GM21619 (cell line): ENCODE data around the gene EME2.
A peak's percentile ranks its signal among the peaks of the same experiment; 100 is the strongest.

Source experiments
- ATAC-seq: cut with Tn5 transposase; IDR thresholded peaks from one replicate; pipeline ENCODE4 v1.9.1; 2021; ENCODE audit not compliant: unreplicated experiment

Gene EME2

GRCh38 chr16:1777375-1778199 is 5.0 kb downstream of the EME2 start:
- ATAC-seq, result no peak

DNA sequence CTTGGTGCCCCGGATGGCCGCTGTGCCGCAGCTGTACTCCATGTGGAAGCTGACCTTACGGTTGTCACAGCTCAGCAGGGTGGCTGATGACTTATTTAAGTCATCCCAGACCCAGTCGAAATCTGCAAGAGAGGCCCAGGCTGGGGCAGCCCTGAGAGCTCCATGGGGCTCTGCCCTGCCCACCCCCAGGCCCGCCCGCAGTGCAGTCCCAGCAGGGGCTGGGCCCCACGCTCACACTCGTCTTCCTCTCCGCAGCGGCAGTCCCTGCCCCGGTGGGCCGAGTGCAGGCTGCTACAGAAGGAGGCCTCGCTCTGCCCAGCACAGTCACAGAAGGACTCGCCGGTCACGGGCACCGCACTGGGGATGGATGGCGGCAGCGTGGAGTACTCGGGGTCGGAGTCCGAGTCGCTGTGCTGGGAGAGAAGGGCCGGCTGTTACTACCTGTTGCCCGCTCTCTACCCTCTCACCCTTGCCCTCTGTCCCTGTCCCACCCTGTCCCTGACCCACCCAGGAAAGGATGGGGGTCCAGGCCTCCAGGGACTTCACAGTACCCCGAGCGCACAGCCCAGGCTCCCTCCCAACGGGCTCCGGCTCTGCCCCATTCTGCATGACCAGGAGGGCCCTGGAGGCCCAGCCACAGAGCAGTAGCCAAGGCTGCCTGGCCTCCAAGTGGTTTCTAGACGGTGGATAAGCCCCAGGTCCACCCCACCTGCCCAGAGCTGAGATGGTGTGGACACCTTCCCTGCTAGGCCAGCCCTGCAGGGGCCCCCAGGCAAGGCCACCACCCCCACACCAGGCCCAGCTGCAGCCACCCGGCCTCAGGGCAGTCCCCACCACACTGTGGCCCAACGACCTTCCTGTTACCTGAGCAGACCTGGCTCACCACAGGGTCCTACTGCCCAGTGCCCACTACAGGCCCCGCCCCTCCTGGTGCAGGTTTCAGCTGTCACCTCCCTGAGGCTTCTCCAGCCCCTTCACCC is 5.9 kb downstream of the EME2 start:
- no peak for ATAC-seq

DNA sequence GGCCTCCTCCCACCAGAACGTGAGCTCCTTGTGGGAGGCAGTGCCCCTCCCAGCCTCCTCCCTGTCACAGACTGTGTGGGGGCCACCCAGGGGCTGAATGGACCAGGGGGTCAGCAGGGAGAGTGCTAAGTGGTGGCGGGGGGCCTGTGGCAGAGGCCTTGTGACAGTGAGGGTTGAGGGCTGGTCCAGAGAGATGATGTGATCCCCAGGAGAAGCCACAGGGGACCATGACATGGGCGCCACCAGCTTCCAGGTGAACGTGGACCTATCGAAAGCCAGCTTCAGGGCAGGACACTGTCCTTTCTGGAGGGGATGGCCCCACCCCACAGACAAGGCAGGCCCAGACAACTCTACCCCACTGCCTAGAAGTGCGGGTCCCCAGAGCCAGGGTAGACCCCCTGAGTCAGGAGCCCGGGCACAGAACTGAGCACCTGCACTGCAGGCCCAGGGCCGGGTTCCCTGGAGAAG is 6.7 kb downstream of the EME2 start:
- ATAC-seq, result no peak

GRCh38 chr16:1779741-1780676 is 7.4 kb downstream of the EME2 start:
- no peak for ATAC-seq

DNA sequence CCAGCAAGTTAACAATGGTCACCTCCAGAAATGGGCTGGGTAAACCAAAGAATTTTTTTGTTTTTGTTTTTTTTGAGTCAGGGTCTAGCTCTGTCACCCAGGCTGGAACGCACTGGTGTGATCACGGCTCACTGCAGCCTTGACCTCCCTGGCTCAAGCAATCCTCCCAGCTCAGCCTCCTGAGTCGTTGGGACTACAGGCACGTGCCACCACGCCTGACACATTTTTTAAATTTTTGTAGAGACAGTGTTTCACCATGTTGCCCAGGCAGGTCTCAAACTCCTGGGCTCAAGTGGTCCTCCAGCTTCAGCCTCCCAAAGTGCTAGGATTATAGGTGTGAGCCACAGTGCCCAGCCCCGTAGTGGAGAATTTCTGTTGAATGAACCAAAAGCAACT is 8.1 kb downstream of the EME2 start:
- no peak for ATAC-seq

DNA sequence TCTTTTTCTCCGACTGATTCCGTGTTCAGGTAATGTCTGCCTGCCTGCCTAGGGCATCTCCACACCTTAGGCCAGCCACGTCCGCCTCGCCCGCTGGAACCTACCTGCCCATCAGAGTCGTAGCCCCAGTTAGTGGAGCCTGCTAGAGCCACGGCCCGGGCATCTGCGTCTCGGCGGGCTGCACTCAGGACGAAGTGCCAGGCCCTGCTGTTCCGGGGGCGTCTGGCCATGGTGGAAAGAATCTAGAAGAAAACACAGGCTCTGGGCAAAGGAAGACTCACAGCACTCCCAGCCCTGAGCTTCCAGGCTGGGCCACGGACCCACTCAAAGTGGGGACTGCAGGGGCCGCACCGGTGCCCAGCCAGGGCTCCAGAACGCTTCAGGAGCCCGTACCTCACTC is 8.6 kb downstream of the EME2 start:
- ATAC-seq, result no peak

DNA sequence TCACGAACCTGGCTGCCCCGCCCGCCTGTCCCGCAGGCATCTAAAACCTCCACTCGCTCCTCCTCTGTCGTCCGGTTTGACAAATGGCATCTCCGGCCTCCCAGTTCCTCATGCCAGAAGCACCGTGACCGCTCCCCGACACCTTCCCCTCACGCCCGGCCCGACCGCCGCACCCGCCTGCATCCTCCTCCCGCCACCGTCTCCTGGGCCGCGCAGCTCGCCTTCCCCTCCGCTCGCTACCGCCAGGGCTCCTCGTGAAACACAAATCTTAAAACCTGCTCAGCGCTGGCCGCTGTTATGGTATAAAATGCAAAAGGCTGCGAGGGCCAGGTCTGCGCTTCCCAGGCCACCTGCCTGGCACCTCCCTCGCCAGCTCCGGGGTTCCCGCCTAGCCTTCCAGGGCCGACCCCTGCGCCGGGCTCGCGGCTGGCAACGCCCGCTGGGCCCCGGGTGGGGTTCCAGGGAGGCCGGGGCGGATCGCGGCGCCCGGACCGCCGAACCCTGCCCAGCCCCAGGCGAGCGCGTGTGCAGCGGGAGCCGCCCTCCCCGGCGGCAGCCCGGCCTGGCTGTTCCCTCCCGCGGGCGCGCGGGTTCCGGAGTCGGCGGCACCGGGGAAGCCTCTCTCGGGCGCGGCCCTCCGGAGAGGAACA is 9.3 kb downstream of the EME2 start:
- peak; percentile 4 for ATAC-seq

- peak; percentile 79 for ATAC-seq
These were observed 10.0 kb downstream of the EME2 start, which contains the start of the genes NUBP2 and SPSB3 for GRCh38 chr16:1782408-1783264. TSS of gene NUBP2 (plus strand) at chr16:1782960. CDS start at chr16:1783021, 61 bp downstream. TSS of gene SPSB3 (minus strand) at chr16:1782571. CDS start at chr16:1781483, 1,088 bp downstream.

DNA sequence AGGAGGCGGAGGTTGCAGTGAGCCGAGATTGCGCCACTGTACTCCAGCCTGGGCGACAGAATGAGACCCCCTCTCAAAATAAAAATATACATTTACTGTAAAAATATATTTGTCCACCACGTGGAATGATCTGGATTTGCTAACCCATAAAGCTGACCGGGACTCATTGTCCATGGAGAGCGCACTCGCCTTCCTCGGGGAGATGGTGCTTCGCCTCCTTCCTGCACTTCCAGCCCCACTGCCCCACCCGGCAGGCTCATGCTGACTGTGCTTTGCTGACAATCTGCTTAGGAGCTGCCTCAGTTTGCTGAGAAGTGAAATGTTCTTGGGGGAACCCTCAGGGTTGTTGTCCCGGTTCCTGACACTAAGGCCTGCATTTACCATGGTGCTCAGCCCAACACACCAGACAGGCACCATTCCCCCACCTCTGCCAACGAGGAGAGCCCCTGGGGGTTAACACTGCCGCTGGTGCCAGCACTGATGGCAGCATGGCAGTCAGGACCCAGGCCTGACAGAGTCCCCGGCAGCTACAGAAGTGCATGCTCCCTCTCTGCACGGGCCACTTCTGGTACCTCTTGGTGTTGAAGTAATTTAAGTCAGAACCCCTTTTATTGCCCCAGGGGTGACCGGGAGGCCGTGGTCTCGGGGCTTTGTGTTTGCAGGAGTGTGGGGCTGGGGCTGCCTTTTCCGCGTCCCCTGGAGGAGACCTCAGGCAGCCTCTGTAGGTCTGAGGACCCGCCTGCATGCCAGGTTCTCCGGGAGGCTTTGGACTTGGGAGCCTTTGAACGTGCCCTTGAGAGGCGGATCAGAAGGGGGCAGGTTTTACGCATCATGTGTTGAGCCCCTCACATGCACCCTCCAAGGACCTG is 12.6 kb downstream of the EME2 start:
- no peak for ATAC-seq

DNA sequence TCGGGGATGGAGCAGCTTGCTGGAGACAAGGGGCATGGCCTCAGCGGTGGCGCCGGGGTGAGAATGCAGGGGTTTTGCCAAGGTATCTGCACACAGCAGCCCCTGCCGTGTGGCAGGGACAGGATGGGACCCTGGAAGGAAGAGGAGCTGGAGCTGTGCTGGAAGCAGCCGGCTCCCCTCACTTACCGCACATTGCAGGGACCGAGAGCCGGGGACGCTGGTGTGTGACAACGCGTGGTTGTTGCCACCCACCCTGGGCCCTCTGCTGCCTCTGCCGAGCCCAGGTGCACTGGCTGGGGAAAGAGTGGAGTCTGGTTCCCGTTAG is 13.2 kb downstream of the EME2 start:
- ATAC-seq, result no peak

DNA sequence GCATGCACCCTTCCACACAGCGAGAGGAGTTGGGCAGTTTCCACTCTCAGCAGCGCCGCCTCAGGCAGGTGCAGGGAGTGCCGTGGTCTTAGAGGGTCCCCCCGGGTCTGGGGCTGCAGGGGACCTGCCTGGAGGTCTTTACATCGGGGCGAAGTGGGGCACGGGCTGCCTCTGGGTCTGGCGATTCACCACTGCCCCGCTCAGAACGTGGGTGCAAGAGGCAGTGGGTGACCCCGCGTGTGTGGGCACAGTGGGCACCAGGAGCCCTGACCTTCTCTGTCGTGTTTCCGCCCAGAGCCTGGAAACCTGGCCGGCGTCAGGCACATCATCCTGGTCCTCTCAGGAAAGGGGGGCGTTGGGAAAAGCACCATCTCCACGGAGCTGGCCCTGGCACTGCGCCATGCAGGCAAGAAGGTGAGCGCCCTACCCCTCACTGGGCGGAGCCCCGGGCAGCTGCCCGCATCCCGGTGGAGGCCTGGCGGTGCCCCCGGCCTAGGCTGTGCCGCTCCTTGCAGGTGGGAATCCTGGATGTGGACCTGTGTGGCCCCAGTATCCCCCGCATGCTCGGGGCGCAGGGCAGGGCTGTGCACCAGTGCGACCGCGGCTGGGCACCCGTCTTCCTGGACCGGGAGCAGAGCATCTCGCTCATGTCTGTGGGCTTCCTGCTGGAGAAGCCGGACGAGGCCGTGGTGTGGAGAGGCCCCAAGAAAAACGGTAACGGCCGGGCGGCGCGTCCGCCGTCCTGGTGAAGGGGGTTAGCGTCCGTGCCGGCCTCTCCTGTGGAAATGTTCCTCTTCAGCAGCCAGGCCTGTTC is 13.8 kb downstream of the EME2 start:
- ATAC-seq, result no peak

DNA sequence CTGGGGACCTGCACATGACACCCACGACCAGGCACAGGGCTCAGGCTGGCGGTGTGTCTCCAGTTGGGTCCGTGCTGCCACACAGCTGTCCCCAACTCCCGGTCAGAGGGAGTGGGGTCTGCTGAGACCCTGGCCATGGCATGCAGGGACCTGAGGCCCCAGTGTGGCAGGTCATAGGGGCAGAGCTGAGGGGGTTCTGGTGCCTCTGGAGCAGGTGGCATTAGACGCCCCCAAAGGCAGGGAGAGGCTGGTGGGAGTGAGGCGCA is 14.4 kb downstream of the EME2 start:
- no peak for ATAC-seq

DNA sequence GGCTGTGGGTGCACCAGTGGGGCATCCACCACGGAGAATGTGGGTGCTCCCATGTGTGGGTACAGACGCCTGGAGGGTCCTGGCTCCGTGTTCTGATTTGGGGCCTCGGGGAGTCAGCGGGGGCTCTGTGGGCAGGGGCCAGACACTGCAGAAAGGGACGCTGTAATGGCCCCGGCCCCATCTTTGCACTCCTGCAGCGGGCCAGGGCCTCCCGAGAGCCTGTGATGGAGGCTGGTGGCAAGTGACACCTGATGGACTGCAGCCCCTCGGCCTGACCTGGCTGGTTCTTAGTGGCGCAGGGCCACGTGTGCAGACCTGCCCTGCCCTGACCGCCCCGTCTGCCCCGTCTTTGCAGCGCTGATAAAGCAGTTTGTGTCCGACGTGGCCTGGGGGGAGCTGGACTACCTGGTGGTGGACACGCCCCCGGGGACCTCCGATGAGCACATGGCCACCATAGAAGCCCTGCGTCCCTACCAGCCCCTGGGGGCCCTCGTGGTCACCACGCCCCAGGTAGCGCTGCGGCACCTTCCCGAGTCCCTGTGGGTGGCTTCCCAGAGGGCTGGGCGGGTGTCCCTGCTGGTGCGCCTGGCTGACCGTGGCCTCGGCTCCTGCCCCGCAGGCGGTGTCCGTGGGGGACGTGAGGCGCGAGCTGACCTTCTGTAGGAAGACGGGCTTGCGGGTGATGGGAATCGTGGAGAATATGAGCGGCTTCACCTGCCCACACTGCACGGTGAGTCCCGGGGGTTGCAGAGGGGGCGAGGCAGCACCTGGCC is 14.9 kb downstream of the EME2 start:
- no peak for ATAC-seq

- no peak for ATAC-seq
These were observed 15.6 kb downstream of the EME2 start for GRCh38 chr16:1788095-1788707.

DNA sequence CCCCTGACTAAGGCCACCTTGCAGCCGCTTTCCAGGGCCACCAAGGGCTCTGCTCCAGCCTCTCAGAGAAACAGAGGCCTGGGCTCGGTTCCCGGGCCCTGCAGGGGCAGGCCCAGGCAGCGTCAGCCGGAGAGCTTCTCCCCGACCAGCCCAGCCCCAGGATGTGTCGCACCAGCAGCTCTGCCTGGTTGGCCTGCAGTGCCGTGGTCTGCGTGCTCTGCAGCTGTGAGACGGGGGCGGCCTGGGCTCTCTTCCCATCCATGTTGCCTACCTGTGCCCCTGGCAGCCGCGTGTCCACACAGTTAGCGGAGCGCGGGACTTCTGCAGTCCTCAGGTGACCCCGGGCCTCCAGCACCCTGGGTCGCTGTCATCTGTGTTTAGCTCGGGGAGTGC is 16.1 kb downstream of the EME2 start:
- ATAC-seq, result no peak

DNA sequence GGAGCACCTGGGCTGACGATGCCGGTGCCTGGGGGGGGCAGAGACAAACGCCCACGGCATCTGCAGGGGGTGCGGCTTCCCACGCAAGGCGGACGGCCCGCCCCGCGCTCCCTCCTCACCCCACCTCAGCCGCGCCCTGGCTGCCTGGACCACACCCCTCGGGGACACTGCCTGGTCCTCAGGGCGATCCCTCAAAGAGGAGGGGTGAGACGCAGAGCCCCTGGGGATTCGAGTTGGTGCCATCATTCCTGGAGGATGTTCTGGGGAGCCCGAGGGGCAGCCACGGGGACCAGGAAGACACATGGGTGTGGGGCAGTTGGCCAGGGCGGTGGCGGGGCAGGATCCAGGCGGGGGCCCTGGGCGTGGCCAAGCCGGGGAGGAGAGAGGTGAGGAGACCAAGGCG is 17.0 kb downstream of the EME2 start:
- ATAC-seq, result no peak

DNA sequence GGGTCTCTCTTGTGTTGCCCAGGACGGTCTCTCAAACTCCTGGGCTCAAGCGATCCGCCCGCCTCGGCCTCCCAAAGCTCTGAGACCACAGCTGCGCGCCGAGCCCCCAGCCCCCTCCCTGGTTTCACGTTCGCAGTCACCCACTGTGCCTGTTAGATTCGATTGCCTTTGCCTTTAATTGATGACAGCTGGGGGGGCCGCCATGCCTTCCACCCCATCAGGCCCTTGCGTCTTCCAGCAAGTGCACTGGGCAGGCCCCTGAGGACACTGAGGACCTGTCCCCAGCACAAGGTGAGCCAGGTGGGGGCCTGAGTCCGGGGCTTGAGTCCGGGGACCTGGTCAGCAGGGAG is 17.6 kb downstream of the EME2 start:
- no peak for ATAC-seq
